HUES48 (cell line): ENCODE results near the gene ST6GALNAC6.
"Not testable (repeated sequence)": the region's sequence is repeated elsewhere in the genome, so short reads cannot be mapped to it uniquely, and the experiment has no call there.

ENCODE experiments used
- H3K27ac ChIP-seq: one replicate; pipeline ENCODE4 v1.7.0; 2013; ENCODE audit warnings: low read depth, low read length, inconsistent platforms
- H3K27me3 ChIP-seq: 2 replicates; pipeline ENCODE4 v1.6.1; 2013; ENCODE audit warnings: mild to moderate bottlenecking, low read length; ENCODE audit not compliant: control insufficient read depth, insufficient read depth
- H3K36me3 ChIP-seq: 2 replicates; pipeline ENCODE4 v1.6.1; 2013; ENCODE audit warnings: low read length; ENCODE audit not compliant: control insufficient read depth, insufficient read depth
- H3K4me1 ChIP-seq: 2 replicates; pipeline ENCODE4 v1.6.1; 2013; ENCODE audit warnings: mild to moderate bottlenecking, low read length; ENCODE audit not compliant: control insufficient read depth, insufficient read depth
- H3K4me3 ChIP-seq: 2 replicates; pipeline ENCODE4 v1.5.1; 2013; ENCODE audit warnings: mild to moderate bottlenecking, low read depth, low read length
- H3K9ac ChIP-seq: 2 replicates; pipeline ENCODE4 v1.6.1; 2013; ENCODE audit warnings: mild to moderate bottlenecking, low read depth, low read length, moderate library complexity
- H3K9me3 ChIP-seq: 2 replicates; pipeline ENCODE4 v1.6.1; 2013; ENCODE audit warnings: low read length; ENCODE audit not compliant: control insufficient read depth, insufficient read depth

ST6GALNAC6 gene

DNA sequence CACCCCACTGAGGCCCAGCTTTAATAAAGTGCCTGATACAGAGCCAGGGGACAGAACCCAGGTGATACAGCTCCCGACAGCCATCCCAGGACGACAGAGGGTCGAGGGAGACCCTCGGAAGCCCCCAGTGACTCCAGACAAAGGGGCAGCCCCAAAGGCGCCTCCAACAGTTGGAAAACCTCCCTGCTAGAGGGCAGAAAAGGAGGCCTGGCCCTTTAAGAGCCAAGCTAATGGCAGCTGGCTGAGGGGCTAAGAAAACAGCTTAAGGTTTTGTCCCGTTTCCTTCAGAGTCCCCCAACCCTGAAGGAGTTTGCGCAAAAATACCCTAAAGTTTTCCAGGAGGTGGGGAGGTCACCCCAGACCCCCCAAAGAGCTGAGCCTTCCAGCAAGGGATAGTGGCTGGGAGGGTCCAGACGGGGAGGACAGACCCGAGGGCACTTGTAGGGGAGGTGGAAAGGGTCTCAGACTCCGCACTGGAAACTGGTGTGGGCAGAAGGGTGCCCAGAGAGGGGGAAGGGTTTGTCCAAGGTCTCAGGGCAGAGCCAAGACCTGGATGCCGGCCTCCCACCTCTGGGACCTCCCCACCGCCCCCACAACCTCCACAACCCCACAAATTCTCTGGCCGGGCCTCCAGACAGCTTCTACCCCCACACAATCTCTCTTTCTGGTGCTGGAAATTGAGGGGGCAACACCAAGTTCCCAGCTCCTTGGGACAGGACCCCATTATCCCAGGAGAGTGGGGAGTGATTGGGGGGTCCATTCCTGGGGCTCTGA lies 13.7 kb downstream of the ST6GALNAC6 start:
- Histone ChIP-seq H3K9ac (no peak overlapping the region), H3K9me3 (no peaks in the 10 kb centered on the region), H3K27ac (no peak overlapping the region), H3K27me3 (no peaks in the 10 kb centered on the region), H3K36me3 (peaks cover 27% of the 10 kb centered on the region), H3K4me3 (no peak overlapping the region), H3K4me1 (no peaks in the 10 kb centered on the region; the same call in 1 of the 2 replicates)

DNA sequence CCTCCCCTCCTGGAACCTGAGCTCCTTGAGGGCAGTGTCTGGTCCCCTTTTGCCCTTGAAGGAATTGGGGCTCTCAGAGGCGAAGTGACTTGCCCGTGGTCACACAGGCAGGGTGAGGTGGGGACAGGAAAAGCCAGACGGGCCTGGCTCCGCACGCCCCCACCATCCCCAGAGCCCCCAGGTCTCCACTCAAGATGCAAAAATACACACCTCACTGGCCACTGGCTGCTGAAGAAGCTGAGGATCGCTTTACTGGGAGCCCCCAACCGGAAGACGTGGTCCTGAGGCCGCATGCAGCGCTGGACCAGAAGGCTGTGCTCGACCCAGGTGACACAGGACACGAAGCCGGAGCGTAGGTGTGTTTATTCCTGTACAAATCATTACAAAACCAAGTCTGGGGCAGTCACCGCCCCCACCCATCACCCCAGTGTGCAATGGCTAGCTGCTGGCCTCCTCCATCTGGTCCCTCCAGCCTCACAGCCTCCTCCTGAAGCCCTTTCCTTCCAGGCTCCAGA lies 14.4 kb downstream of the ST6GALNAC6 start:
- no peaks in the 10 kb centered on the region for H3K9me3 ChIP-seq
- H3K27ac ChIP-seq = no peak overlapping the region
- no peaks in the 10 kb centered on the region for H3K27me3 ChIP-seq
- H3K4me3 ChIP-seq = no peak overlapping the region
- no peaks in the 10 kb centered on the region; the same call in 1 of the 2 replicates for H3K4me1 ChIP-seq
- peaks cover 20% of the 10 kb centered on the region for H3K36me3 ChIP-seq
- no peak overlapping the region for H3K9ac ChIP-seq

DNA sequence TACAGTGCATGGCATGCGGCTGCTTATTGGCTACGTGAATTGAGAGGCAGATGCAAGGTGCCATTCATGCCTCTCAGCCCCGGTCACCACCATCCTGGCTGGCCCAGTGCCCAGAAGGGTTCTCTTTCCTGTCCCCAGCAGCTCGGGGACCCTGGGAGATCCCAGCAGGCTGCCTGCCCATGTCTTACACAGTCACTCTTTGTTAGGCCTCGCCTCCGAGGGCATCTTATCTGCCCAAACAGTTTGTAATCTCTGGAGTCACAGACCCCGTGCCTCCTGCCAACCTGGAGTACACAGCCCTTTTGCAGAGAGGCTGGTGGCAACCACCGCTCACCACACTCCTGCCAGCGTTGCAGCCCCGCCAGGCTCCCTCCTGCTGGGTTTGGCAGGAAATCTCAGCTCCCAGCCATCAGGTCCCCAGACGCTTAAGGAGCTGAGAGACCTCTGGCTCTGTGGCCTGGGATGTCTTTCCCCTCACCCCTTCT lies 14.9 kb downstream of the ST6GALNAC6 start:
- Histone ChIP-seq H3K36me3 (peaks cover 16% of the 10 kb centered on the region), H3K4me3 (no peak overlapping the region), H3K4me1 (no peaks in the 10 kb centered on the region; the same call in 1 of the 2 replicates), H3K9ac (no peak overlapping the region), H3K9me3 (no peaks in the 10 kb centered on the region), H3K27ac (no peak overlapping the region), H3K27me3 (no peaks in the 10 kb centered on the region)

DNA sequence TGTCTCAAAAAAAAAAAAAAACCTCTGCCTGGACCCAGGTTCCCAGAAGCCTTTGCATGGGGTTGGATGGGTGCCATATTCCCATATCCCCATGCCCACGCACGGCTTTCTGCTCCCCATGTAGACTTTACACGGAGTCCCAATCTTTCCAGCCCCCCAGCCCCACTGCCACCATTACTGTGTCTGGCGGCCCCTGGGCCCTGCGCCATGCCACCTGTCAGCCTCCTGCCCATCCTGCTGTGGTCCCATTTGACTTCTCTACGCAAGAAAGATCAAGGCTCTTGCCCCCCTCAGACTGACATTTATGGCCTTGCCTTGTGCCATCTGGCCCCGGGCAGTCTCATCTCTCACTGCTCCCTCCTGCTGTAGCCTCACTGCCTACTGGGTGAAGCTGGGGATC lies 15.4 kb downstream of the ST6GALNAC6 start:
- H3K4me1 ChIP-seq = no peaks in the 10 kb centered on the region; the same call in 1 of the 2 replicates
- H3K4me3 ChIP-seq = no peak overlapping the region
- no peak overlapping the region for H3K9ac ChIP-seq
- peaks cover 16% of the 10 kb centered on the region for H3K36me3 ChIP-seq
- no peaks in the 10 kb centered on the region for H3K9me3 ChIP-seq
- H3K27me3 ChIP-seq = no peaks in the 10 kb centered on the region
- no peak overlapping the region for H3K27ac ChIP-seq

DNA sequence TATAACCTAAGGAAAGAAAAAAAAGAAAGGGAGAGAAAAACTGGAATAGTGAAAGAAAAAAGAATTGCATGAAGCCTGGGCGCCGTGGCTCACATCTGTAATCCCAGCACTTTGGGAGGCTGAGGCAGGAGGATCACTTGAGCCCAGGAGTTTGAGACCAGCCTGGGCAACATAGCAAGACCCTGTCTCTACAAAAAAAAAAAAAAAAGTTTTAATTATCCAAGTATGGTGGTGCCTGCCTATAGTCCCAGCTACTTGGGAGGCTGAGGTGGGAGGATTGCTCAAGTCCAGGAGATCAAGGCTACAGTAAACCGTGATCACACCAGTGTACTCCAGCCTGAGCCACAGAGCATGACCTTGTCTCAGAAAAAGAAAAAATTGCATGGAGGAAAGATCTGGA lies 17.7 kb downstream of the ST6GALNAC6 start:
- not testable (repeated sequence) for H3K4me3 ChIP-seq, H3K9ac ChIP-seq

DNA sequence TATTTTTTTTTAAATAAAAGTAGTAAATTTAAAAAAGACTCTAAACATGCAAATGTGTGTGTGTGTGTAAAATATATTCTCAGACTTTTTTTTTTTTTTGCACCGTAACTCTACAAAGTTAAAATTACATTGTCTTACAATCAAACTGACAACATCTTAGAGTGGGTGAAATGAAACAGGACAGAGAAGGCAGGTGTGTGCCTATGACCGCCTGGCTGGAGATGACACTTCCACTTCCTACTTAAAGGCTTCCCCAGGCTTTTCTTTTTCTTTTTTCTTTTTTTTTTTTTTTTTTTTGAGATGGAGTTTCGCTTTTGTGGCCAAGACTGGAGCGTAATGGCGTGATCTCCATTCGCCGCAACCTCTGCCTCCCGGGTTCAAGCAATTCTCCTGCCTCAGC lies 19.3 kb downstream of the ST6GALNAC6 start:
- peaks cover 3% of the 10 kb centered on the region; the same call in 1 of the 2 replicates for H3K4me1 ChIP-seq
- H3K4me3 ChIP-seq = no peak overlapping the region
- no peak overlapping the region for H3K9ac ChIP-seq
- no peaks in the 10 kb centered on the region for H3K9me3 ChIP-seq
- H3K27me3 ChIP-seq = peaks cover 5% of the 10 kb centered on the region
- H3K27ac ChIP-seq = no peak overlapping the region
- 0 out of 2 replicates have a peak, but pooled peaks cover 4% of the 10 kb centered on the region for H3K36me3 ChIP-seq

More for the DNA sequence above, 17.7 kb downstream of the ST6GALNAC6 start:
- not testable (repeated sequence) for H3K9me3 ChIP-seq, H3K27ac ChIP-seq, H3K36me3 ChIP-seq, H3K4me1 ChIP-seq, H3K27me3 ChIP-seq

DNA sequence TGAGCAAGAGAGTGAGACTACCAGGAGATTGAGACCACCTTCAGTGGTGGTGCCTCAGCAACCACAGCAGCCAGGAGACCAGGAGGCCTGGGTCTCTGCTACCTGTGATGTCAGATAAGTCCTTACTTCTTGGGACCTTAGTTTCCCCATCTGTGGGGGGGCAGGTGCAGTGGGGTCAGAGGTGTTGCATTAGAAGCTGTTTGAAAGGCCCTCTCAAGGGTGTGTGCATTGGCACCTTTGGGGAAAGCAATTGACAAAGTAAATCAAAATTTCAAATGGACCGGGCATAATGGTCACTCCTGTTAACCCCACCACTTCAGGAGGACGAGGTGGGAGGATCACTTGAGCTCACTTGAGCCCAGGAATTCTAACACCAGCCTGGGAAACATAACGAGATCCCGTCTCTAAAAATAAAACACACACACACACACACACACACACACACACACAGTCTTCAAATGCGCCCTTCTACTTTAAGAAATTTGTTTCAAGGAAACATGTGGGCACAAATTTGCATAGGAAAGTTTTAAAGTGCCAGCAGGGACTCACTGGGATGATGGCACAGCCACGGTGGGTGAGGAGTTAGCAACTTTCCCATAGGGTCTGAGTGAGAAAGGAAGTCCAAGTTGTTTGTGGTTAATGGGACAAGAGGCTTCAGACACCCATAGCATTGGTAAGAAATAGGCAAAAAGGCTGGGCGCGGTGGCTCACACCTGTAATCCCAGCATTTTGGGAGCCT lies 20.6 kb downstream of the ST6GALNAC6 start:
- no peak overlapping the region for H3K9ac ChIP-seq
- H3K9me3 ChIP-seq = no peaks in the 10 kb centered on the region
- H3K27me3 ChIP-seq = peaks cover 5% of the 10 kb centered on the region
- no peaks in the 10 kb centered on the region for H3K36me3 ChIP-seq
- H3K4me3 ChIP-seq = no peak overlapping the region
- H3K27ac ChIP-seq = no peak overlapping the region
- peaks cover 3% of the 10 kb centered on the region; the same call in 1 of the 2 replicates for H3K4me1 ChIP-seq

DNA sequence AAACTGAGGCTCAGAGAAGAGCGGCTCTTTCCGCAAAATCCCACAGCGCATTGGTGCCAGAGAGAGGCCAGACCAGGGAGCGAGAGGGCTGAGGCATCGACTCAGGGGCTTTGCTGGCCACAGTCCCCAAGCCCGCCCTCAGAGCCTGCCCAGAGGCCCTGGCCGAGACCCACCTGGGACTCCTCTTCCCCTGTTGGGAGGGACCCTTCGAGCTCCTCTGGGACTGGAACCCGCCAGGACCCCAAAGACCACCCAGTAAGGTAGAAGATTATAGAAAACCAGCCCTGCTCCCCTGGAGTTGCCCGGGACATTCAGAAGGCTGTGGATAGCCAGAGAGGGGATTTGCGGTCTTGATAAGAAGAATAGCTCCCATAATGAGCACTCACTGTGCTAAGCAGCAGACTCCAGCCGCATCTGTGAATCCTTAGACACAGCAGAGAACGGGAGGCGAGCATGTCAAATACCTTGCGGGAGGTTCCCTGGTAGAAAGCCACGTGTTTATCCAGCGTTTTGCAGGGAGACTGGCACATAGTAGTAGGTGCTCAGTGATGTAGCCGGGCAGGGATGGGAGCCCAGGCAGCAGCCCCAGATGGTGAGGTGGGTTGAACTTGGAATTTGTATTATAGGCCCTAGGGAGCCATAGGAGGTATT lies 21.3 kb downstream of the ST6GALNAC6 start:
- Histone ChIP-seq H3K27me3 (peaks cover 5% of the 10 kb centered on the region), H3K27ac (no peak overlapping the region), H3K36me3 (no peaks in the 10 kb centered on the region), H3K9me3 (no peaks in the 10 kb centered on the region), H3K4me1 (peaks cover 3% of the 10 kb centered on the region; the same call in 1 of the 2 replicates), H3K4me3 (peak overlapping the region; percentile 81), H3K9ac (no peak overlapping the region)

DNA sequence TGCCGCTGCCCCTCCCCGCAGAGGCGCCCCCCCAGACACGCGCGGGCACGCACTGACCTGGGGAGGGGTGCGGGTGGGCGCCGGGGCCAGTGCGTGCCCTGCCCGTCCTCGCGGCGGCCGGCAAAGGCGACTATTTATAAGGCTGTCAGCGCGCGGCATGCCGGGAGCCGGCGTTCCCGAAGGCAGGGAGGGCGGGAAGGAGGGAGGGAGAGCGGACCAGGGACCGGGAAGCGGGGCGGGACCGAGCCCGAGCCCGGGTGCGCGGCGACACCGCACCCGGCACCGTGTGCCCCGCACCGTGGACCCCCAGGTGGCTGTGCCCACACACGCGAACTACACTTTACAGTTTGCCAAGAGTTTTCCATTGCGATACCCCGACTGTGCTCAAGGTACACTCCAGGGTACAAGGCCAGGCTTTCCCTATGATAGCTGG lies 21.8 kb downstream of the ST6GALNAC6 start, which contains the start of gene AK1:
Gene AK1, minus strand, starts transcription at position 110 of the 433 bp plus-strand sequence. CDS start 3,058 bp downstream, outside the sequence.
- Histone ChIP-seq H3K36me3 (no peaks in the 10 kb centered on the region), H3K9ac (0 out of 2 replicates have a peak within 1 kb of the TSS, but pooled peaks have one; percentile 30), H3K9me3 (no peaks in the 10 kb centered on the region), H3K4me1 (peaks cover 3% of the 10 kb centered on the region; the same call in 1 of the 2 replicates), H3K27ac (no peak within 1 kb of the TSS), H3K4me3 (peak within 1 kb of the TSS; percentile 81), H3K27me3 (peaks cover 5% of the 10 kb centered on the region)

DNA sequence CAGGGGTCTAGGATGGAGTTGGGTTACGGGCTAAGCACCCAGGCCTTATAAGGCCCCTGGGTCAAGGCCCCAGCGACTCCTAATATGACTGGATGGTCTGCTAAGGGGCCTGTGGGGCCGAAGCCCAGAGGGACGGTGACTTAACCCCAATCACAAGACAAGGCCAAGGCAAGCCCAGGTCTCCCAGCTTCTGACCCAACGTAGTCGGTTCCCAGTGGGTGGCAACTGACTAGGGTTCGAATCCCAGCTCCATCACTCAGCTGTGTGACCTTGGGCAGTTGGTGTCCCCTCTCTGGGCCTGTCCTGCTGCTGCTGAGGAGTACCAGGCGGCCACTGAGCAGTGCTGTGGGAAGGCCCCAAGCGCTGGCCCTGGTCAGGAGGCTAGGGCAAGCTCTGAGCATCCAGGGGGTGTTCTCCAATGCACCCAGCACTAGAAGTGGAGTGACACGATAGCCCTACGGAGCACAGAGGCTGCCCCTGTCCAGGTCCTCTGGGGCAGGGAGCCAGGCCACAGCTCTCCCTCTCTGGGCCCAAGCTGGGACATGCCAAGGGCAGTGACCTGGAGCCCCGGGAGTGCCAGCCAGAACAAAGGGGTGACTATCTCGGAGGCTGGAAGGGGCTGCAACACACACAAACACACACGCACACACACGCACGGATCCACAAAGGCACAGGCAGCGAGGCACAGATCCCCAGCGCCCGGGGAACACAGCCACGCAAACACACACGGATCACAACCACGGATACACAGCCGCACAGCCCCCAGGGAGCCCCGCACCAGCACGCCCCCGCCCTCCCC lies 22.4 kb downstream of the ST6GALNAC6 start:
- no peaks in the 10 kb centered on the region for H3K36me3 ChIP-seq
- H3K4me1 ChIP-seq = 0 out of 2 replicates have a peak, but pooled peaks cover 3% of the 10 kb centered on the region
- H3K4me3 ChIP-seq = peak overlapping the region; percentile 81
- peaks cover 5% of the 10 kb centered on the region for H3K27me3 ChIP-seq
- H3K9ac ChIP-seq = 0 out of 2 replicates have a peak overlapping the region, but pooled peaks have one; percentile 30
- no peak overlapping the region for H3K27ac ChIP-seq
- no peaks in the 10 kb centered on the region for H3K9me3 ChIP-seq
